A549 (cell line): ENCODE results near the gene XPC. TPM values are rescaled to one million over a fixed set of nuclear protein-coding genes. Genes with fewer than 3 reads are reported as not detected.

Experiments used
- ATAC-seq, 2 experiments: fragments of 200-7000 bp in 1 of 2; fragments of >200 bp in 1 of 2; cut with Nextera tagmentation in 1 of 2; cut with Tn5 transposase in 1 of 2; 3 replicates each; pipeline versions ENCODE4 v1.8.0 to v1.9.1; 2018 to 2020; ENCODE audit warnings: mild to moderate bottlenecking in 1 of 2, moderate library complexity in 1 of 2
- CTCF ChIA-PET: fragments of 300-600 bp; sonication (Branson Sonifier 250); formaldehyde crosslinking; extraction: SDS; loops from one replicate; lab custom pipeline; 2021; ENCODE audit warnings: antibody characterized with exemption, inconsistent platforms; lab: Yijun Ruan, JAX
- POLR2A ChIA-PET: fragments of 350-600 bp; formaldehyde crosslinking; extraction: SDS; loops from one replicate; lab custom pipeline; 2021; ENCODE audit warnings: antibody characterized with exemption, inconsistent platforms; lab: Yijun Ruan, JAX
- DNase-seq, 2 experiments: peaks; one replicate each; pipeline versions ENCODE4 v3.0.0 to v3.0.0-alpha.2; 2011 to 2016; ENCODE audit warnings: low read depth in 1 of 2, low spot score in 1 of 2
- FAIRE-seq: peaks from 2 replicates; lab custom pipeline; 2011; peaks lifted over from hg19 to GRCh38; lab: Jason Lieb, UNC
- H3K27ac ChIP-seq, 2 experiments: fragments of >200 bp; sonication (Bioruptor Twin); formaldehyde crosslinking; 3 replicates each; pipeline ENCODE4 v1.5.1; 2016 to 2017
- H3K4me1 ChIP-seq: fragments of >200 bp; sonication (Bioruptor Twin); formaldehyde crosslinking; 3 replicates; pipeline ENCODE4 v1.6.1; 2016
- H3K4me2 ChIP-seq: fragments of >200 bp; sonication (Bioruptor Twin); formaldehyde crosslinking; 3 replicates; pipeline ENCODE4 v1.6.1; 2016
- H3K4me3 ChIP-seq: fragments of >200 bp; sonication (Bioruptor Twin); formaldehyde crosslinking; 3 replicates; pipeline ENCODE4 v1.5.1; 2016
- H3K9me3 ChIP-seq: fragments of >200 bp; sonication (Bioruptor Twin); formaldehyde crosslinking; 3 replicates; pipeline ENCODE4 v1.6.1; 2016
- ATOH8 ChIP-seq: fragments of 250-450 bp; sonication (Bioruptor Pico); IDR thresholded peaks from 2 replicates; pipeline ENCODE4 v1.5.0; 2020; ENCODE audit warnings: low read depth, mild to moderate bottlenecking, moderate library complexity
- BHLHE40 ChIP-seq: IDR thresholded peaks from 2 replicates; pipeline ENCODE4 v1.6.1; 2012; ENCODE audit warnings: low read depth, low read length, inconsistent platforms
- CBX2 ChIP-seq: fragments of 200-600 bp; sonication (generic); IDR thresholded peaks from 2 replicates; pipeline ENCODE4 v1.6.1; 2016; ENCODE audit warnings: low read depth, mild to moderate bottlenecking, borderline replicate concordance
- CEBPB ChIP-seq, 2 experiments: fragments of >200 bp in 1 of 2; sonication (Bioruptor Twin) in 1 of 2; formaldehyde crosslinking in 1 of 2; IDR thresholded peaks; 2 replicates each; pipeline ENCODE4 v1.6.1; 2012 to 2016
- CHD2 ChIP-seq: fragments of 150-350 bp; IDR thresholded peaks from 2 replicates; pipeline ENCODE4 v1.6.1; 2014; ENCODE audit warnings: low read length; ENCODE audit not compliant: partially characterized antibody
- CHD4 ChIP-seq: fragments of 200-600 bp; sonication (generic); IDR thresholded peaks from 2 replicates; pipeline ENCODE4 v1.6.1; 2016; ENCODE audit warnings: antibody characterized with exemption, mild to moderate bottlenecking, borderline replicate concordance
- CTCF ChIP-seq: fragments of >200 bp; sonication (Bioruptor Twin); formaldehyde crosslinking; IDR thresholded peaks from 3 replicates; pipeline ENCODE4 v1.5.1; 2016
- EP300 ChIP-seq, 2 experiments: fragments of >200 bp; sonication (Bioruptor Twin); formaldehyde crosslinking; IDR thresholded peaks; 2 replicates in 1 of 2; 3 replicates in 1 of 2; pipeline ENCODE4 v1.6.1; 2016 to 2017
- ESRRA ChIP-seq: fragments of 150-350 bp; IDR thresholded peaks from 2 replicates; pipeline ENCODE4 v1.6.1; 2014; ENCODE audit warnings: mild to moderate bottlenecking, low read length, borderline replicate concordance
- GATA3 ChIP-seq: IDR thresholded peaks from 2 replicates; pipeline ENCODE4 v1.6.1; 2012; ENCODE audit warnings: borderline replicate concordance
- JUN ChIP-seq, 2 experiments: fragments of >200 bp; sonication (Bioruptor Twin); formaldehyde crosslinking; IDR thresholded peaks; 2 replicates in 1 of 2; 3 replicates in 1 of 2; pipeline ENCODE4 v1.6.1; 2016 to 2017
- KDM1A ChIP-seq: fragments of 200-600 bp; sonication (generic); IDR thresholded peaks from 2 replicates; pipeline ENCODE4 v1.6.1; 2016; ENCODE audit warnings: low read depth, mild to moderate bottlenecking
- NPAS2 ChIP-seq: fragments of 250-450 bp; sonication (Bioruptor Pico); IDR thresholded peaks from 2 replicates; pipeline ENCODE4 v1.8.0; 2022; ENCODE audit warnings: mild to moderate bottlenecking, moderate library complexity, borderline replicate concordance
- PHF8 ChIP-seq: fragments of 200-600 bp; sonication (generic); IDR thresholded peaks from 2 replicates; pipeline ENCODE4 v1.6.1; 2016; ENCODE audit warnings: low read depth, mild to moderate bottlenecking, antibody characterized with exemption, moderate library complexity, borderline replicate concordance
- POLR2AphosphoS2 ChIP-seq: conservative IDR thresholded peaks from 2 replicates; pipeline ENCODE4 v1.6.1; 2012; ENCODE audit warnings: low read length, improper control_type of control experiment, inconsistent platforms
- RARB ChIP-seq: fragments of 250-450 bp; sonication (Bioruptor Pico); IDR thresholded peaks from 2 replicates; pipeline ENCODE4 v1.8.0; 2021; ENCODE audit warnings: mild to moderate bottlenecking, moderate library complexity
- REST ChIP-seq: fragments of 200-600 bp; sonication (generic); IDR thresholded peaks from 2 replicates; pipeline ENCODE4 v1.6.1; 2016; ENCODE audit warnings: antibody characterized with exemption, mild to moderate bottlenecking, moderate library complexity
- RNF2 ChIP-seq: fragments of 200-600 bp; sonication (generic); IDR thresholded peaks from 2 replicates; pipeline ENCODE4 v1.6.1; 2016; ENCODE audit warnings: low read depth, mild to moderate bottlenecking, antibody characterized with exemption, moderate library complexity, borderline replicate concordance
- SREBF2 ChIP-seq: fragments of 450-650 bp; IDR thresholded peaks from 2 replicates; pipeline ENCODE4 v1.6.1; 2014; ENCODE audit warnings: mild to moderate bottlenecking, moderate library complexity
- TP53 ChIP-seq: fragments of 250-450 bp; sonication (Bioruptor Pico); IDR thresholded peaks from 2 replicates; pipeline ENCODE4 v1.5.0; 2021; ENCODE audit warnings: mild to moderate bottlenecking, moderate library complexity
- USF2 ChIP-seq: fragments of 450-650 bp; IDR thresholded peaks from 2 replicates; pipeline ENCODE4 v1.6.1; 2014; ENCODE audit warnings: antibody characterized with exemption
- ZC3H11A ChIP-seq: fragments of 450-650 bp; IDR thresholded peaks from 2 replicates; pipeline ENCODE4 v1.6.1; 2014; ENCODE audit warnings: antibody characterized with exemption, mild to moderate bottlenecking
- ZNF302 ChIP-seq: fragments of 250-450 bp; sonication (Bioruptor Pico); IDR thresholded peaks from 2 replicates; pipeline ENCODE4 v1.9.0; 2021; ENCODE audit warnings: inconsistent platforms, mild to moderate bottlenecking, moderate library complexity
- ZSCAN20 ChIP-seq: fragments of 250-450 bp; sonication (Bioruptor Pico); IDR thresholded peaks from 2 replicates; pipeline ENCODE4 v1.8.0; 2022; ENCODE audit warnings: mild to moderate bottlenecking, moderate library complexity
- WGBS: methylation state at CpG from one replicate; pipeline ENCODE4 v1.1.6; 2017; ENCODE audit errors: missing lambda C conversion rate; 5-methylcytosine and 5-hydroxymethylcytosine counted together
- polyA plus RNA-seq, 4 experiments: library from polyadenylated mRNA; depleted of rRNA in 3 of 4; stranded (reverse); fragments of >200 nt; fragmentation: RNase III in 1 of 4; extraction: RNeasy Plus Mini Kit Qiagen cat#74134 plus additional on column Dnase treatment in 1 of 4; gene quantifications; 2 replicates in 3 of 4; 3 replicates in 1 of 4; pipeline ENCODE4 v1.2.3, GENCODE V29; 2011 to 2017

XPC gene
- polyA plus RNA-seq, 2 of the 4 experiments (the other 2 are of a cell fraction): 35.4 to 36.3 TPM

- CTCF ChIA-PET: interaction anchor here (1.1 to 7.5 kb wide), 2 partner anchors 9 to 50 kb away, joined by 3 to 69 read pairs; no protein-coding TSS in a partner anchor
- H3K4me1 ChIP-seq: no peaks in the 10 kb centered on the region
- FAIRE-seq: no peak
- no peak overlapping the region for H3K4me3 ChIP-seq
- H3K4me2 ChIP-seq: no peak overlapping the region
- ATAC-seq: no peak
- POLR2A ChIA-PET: no interaction called here
- H3K9me3 ChIP-seq: no peaks in the 10 kb centered on the region
- H3K27ac ChIP-seq: no peak overlapping the region
- TF ChIP-seq CEBPB (IDR thresholded peaks at IDR 0.05) (no peak), NPAS2 (CRISPR knock-in tag) (no peak), ZSCAN20 (no peak), CTCF (no peak), ZC3H11A (no peak), SREBF2 (no peak), USF2 (no peak), CHD4 (no peak), BHLHE40 (no peak), REST (no peak), KDM1A (no peak), CBX2 (no peak), RARB (CRISPR knock-in tag) (no peak), ESRRA (no peak), JUN (IDR thresholded peaks at IDR 0.05) (no peak)
- DNase-seq: no peak
- 42% methylated on average over 4 of the region's 4 CpGs for WGBS
These were observed 33.2 kb upstream of the XPC start for GRCh38 chr3:14211621-14212020.

GRCh38 chr3:14210843-14211594, 32.6 kb upstream of the XPC start:
- FAIRE-seq (no peak), ATAC-seq (no peak), DNase-seq (no peak)
- Histone ChIP-seq H3K4me1 (no peaks in the 10 kb centered on the region), H3K4me2 (no peak overlapping the region), H3K9me3 (no peaks in the 10 kb centered on the region), H3K4me3 (no peak overlapping the region), H3K27ac (no peak overlapping the region)
- 69% methylated on average over 4 of the region's 4 CpGs for WGBS
- ChIA-PET CTCF (interaction anchor here (1.0 to 7.5 kb wide), 3 partner anchors 9 to 51 kb away, joined by 3 to 69 read pairs (median 3); no protein-coding TSS in a partner anchor), POLR2A (no interaction called here)
- TF ChIP-seq EP300 (IDR thresholded peaks at IDR 0.05): no peak
- TF ChIP-seq PHF8: no peak
- no peak for TF ChIP-seq POLR2AphosphoS2
- TF ChIP-seq ZNF302: no peak
- TF ChIP-seq REST: no peak
- TF ChIP-seq TP53 (CRISPR knock-in tag): no peak
- no peak for TF ChIP-seq BHLHE40
- TF ChIP-seq USF2: no peak
- TF ChIP-seq CHD2: no peak
- TF ChIP-seq RNF2: no peak
- TF ChIP-seq ZC3H11A: no peak
- no peak for TF ChIP-seq GATA3
- no peak for TF ChIP-seq ATOH8
